Activated T-helper 1 cell treated with anti-CD3 and anti-CD28 coated beads, Interleukin-12 subunit alpha, Interleukin-12 subunit beta, Interleukin-2, Interleukin-4 antibody, amounts not matched to agents 30 ng/mL and 10 ng/mL and 1 ng/mL, durations not matched to agents 14 hours and 24 hours and 36 hours (primary cell): ENCODE results near the gene UBR3. TPM values are rescaled to one million over a fixed set of nuclear protein-coding genes. Genes with fewer than 3 reads are reported as not detected.
"Not testable (repeated sequence)": the region's sequence is repeated elsewhere in the genome, so short reads cannot be mapped to it uniquely, and the experiment has no call there.

Experiments
- DNase-seq: peaks from one replicate; pipeline ENCODE4 v3.0.0; 2021; ENCODE audit warnings: low spot score
- H3K27ac Mint-ChIP-seq: one replicate; pipeline ENCODE4 v1.8.0; 2021; ENCODE audit warnings: mild to moderate bottlenecking, mixed read lengths
- H3K27me3 Mint-ChIP-seq: one replicate; pipeline ENCODE4 v1.8.0; 2022; ENCODE audit warnings: mild to moderate bottlenecking, moderate library complexity, mixed read lengths; ENCODE audit not compliant: insufficient read depth
- H3K36me3 Mint-ChIP-seq: one replicate; pipeline ENCODE4 v1.8.0; 2021; ENCODE audit warnings: low read depth, mixed read lengths
- H3K4me1 Mint-ChIP-seq: one replicate; pipeline ENCODE4 v1.8.0; 2021; ENCODE audit warnings: low read depth, mixed read lengths
- H3K4me3 Mint-ChIP-seq: one replicate; pipeline ENCODE4 v1.8.0; 2021; ENCODE audit warnings: mild to moderate bottlenecking, moderate library complexity, mixed read lengths
- H3K9me3 Mint-ChIP-seq: one replicate; pipeline ENCODE4 v1.8.0; 2021; ENCODE audit warnings: mixed read lengths
- intact Hi-C: fragments of 100-400 bp; cut with micrococcal nuclease; formaldehyde crosslinking; loops from one replicate; pipeline ENCODE4 v1.15.1; 2024
- total RNA-seq: library from RNA; stranded (reverse); gene quantifications from 2 replicates; pipeline ENCODE4 v1.2.3, GENCODE V29; 2022

UBR3 gene
- total RNA-seq, 1 donor from 2014 or later = 29.6 TPM

DNA sequence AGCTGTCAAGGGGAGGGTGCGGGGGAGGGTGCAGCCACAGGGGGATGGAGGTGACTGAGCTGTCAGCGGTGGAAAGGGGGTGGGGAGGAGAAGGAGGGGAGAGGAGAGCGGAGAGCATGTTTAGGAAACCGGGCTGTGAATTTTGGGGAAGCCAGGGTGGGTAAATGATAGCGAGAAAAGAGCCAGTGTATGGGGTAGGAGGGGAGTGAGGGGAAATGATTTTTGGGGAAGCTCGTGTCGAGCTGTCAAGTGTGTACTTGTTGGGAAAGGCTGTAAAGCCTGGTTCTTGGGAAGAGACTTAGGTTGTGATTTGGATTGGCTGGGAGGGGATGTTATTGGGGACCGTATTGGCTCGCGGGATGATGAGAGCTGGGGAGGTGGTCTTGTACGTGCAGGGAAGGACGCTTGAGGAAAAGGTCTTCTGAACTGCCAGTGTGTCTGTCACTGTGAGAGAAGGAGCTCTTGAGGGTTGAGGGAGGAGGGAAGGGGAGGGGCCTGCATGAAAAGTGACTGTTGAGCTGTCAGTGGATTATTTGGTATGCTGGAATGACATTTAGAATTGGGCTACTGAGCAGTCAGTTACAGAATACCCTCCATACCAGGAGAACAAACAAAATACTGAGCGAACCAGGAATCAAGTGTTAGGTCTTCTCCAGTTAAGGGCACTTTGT is 1.0 kb downstream of the UBR3 start:
- H3K4me1 Mint-ChIP-seq = peaks cover 30% of the 10 kb centered on the region
- H3K27ac Mint-ChIP-seq = peak overlapping the region; percentile 93
- DNase-seq = peak; percentile 26
- peaks cover 3% of the 10 kb centered on the region for H3K36me3 Mint-ChIP-seq
- intact Hi-C loops = loop anchor here (1.0 to 10.0 kb wide), 4 partner anchors 96 to 1101 kb away; partner anchors contain the start of genes FASTKD1, GORASP2, KLHL23 and SPC25
- H3K4me3 Mint-ChIP-seq = peak overlapping the region; percentile 93
- no peaks in the 10 kb centered on the region for H3K9me3 Mint-ChIP-seq
- H3K27me3 Mint-ChIP-seq = no peaks in the 10 kb centered on the region

DNA sequence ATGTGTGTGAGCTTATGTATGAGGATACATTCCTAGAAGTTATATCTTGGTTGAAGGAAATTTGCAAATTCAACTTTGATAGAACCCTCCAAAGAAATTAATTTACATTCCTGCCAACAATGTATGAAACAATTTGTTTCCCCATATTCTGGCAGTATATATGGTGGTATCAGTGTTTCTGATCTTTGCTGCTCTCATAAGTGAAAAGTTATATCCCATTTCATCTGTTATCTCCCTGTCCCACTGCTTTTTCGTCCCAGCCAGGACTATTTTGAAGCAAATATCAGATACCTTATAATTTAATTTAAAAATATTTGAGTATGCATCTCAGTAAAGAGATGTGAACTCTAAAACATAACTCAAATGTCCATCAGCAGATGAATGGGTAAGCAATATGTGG is 7.1 kb downstream of the UBR3 start:
- H3K27ac Mint-ChIP-seq = no peak overlapping the region
- no peaks in the 10 kb centered on the region for H3K9me3 Mint-ChIP-seq
- H3K27me3 Mint-ChIP-seq = no peaks in the 10 kb centered on the region
- intact Hi-C loops = no loop called here
- H3K4me3 Mint-ChIP-seq = no peak overlapping the region
- DNase-seq = no peak
- H3K36me3 Mint-ChIP-seq = peaks cover 1% of the 10 kb centered on the region
- peaks cover 6% of the 10 kb centered on the region for H3K4me1 Mint-ChIP-seq

DNA sequence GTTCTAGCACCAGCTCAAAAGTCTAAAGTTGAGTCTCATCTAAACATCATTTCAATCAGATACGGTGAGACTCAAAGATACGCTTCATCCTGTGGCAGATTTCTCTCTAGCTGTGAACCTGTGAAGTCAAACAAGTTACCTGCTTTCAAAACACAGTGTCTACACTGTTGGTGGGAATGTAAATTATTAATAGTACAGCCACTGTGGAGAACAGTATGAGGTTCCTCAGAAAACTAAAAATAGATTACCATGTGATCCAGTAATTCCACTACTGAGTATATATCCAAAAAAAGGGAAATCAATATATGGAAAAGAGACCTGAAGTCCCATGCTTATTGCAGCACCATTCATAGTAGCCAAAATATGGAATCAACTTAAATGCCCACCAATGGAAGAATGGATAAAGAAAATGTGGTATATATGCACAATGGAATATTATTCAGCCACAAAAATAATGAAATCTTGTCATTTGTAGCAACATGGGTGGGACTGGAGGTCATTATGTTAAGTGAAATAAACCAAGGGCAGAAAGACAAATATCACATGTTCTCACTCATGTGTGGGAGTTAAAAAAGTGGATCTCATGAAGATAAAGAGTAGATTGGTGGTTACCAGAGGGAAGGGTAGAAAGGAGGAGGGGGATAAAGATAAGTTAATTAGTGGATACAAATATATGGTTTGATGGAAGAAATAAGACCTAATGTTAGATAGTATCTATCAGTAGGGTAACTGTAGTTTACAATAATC is 11.7 kb downstream of the UBR3 start:
- H3K4me1 Mint-ChIP-seq = peaks cover 8% of the 10 kb centered on the region
- H3K36me3 Mint-ChIP-seq = peaks cover 3% of the 10 kb centered on the region
- H3K27ac Mint-ChIP-seq = no peak overlapping the region
- H3K9me3 Mint-ChIP-seq = no peaks in the 10 kb centered on the region
- DNase-seq = no peak
- H3K4me3 Mint-ChIP-seq = no peak overlapping the region
- H3K27me3 Mint-ChIP-seq = no peaks in the 10 kb centered on the region
- intact Hi-C loops = no loop called here

DNA sequence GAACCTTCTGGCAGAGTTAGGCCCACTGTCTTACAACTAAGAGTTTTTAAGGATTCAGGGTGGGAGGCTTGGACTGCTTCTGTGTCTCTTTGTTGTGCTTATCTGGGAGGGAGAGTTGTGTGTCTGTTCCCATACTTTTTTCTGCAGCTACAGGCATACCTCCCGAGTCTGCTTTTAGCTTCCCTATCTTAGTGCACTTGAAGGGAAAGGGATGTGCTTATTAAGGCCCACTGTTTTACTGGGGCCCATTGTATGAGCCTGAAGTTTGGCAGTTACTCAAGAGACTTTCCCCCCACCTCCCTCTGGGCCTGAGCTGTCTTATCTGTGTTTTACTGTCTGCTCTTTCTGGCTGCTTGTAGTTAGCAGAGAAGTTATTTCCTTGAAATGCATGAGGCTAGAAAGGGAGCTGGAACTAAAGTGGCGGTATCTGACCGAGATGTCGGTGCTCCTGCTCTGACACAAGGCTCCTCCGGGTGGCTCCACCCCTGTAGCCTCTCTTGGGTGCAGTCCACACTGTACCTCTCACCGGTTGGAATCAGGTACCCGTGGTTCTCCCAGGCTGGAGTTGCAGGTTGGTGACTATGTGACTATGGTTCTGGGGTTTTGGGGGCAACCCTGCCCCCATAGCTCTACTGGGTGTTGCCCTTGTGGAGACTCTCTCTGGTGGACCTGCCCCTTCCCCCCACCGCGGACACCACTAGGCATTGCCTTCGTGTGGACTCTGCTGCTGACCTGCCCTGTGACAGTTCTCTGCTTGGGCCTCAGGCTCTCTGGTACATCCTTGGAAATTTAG is 12.9 kb downstream of the UBR3 start:
- Mint-ChIP-seq H3K36me3 (peaks cover 3% of the 10 kb centered on the region), H3K9me3 (no peaks in the 10 kb centered on the region), H3K27ac (no peak overlapping the region), H3K4me3 (no peak overlapping the region), H3K4me1 (peaks cover 8% of the 10 kb centered on the region), H3K27me3 (no peaks in the 10 kb centered on the region)
- DNase-seq = no peak
- intact Hi-C loops = no loop called here

DNA sequence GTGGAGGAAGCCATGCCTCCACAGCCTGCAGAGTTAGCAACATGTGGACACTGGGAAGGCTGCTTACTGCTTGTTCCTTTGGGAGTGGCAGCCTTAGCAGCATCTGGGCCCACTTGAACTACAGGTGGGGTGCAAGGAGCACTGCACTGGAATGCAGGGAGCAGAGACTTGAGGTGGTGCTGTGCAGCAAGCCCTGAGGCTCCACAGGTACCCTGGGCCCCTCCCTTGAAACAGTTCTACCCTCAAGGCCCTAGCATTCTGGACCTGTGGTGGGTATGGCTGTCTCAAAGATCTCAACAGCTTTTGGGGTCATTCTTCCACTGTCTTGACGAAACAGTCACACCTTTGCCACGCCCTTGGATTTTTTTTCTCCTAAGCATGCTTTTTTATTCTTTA is 13.5 kb downstream of the UBR3 start:
- H3K36me3 Mint-ChIP-seq = peaks cover 3% of the 10 kb centered on the region
- peaks cover 8% of the 10 kb centered on the region for H3K4me1 Mint-ChIP-seq
- no peaks in the 10 kb centered on the region for H3K9me3 Mint-ChIP-seq
- no peaks in the 10 kb centered on the region for H3K27me3 Mint-ChIP-seq
- no peak overlapping the region for H3K4me3 Mint-ChIP-seq
- no peak for DNase-seq
- no peak overlapping the region for H3K27ac Mint-ChIP-seq
- intact Hi-C loops = no loop called here

DNA sequence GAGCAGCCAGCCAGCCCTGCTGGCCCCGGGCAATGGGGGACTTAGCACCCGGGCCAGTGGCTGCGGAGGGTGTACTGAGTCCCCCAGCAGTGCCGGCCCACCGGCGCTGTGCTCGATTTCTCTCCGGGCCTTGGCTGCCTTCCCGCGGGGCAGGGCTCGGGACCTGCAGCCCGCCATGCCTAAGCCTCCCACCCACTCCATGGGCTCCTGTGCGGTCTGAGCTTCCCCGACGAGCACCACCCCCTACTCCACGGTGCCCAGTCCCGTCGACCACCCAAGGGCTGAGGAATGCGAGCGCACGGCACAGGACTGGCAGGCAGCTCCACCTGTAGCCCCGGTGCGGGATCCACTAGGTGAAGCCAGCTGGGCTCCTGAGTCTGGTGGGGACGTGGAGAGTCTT is 14.4 kb downstream of the UBR3 start:
- H3K4me1 Mint-ChIP-seq, H3K36me3 Mint-ChIP-seq, DNase-seq, H3K27ac Mint-ChIP-seq, H3K27me3 Mint-ChIP-seq, intact Hi-C loops, H3K9me3 Mint-ChIP-seq, H3K4me3 Mint-ChIP-seq: not testable (repeated sequence)

DNA sequence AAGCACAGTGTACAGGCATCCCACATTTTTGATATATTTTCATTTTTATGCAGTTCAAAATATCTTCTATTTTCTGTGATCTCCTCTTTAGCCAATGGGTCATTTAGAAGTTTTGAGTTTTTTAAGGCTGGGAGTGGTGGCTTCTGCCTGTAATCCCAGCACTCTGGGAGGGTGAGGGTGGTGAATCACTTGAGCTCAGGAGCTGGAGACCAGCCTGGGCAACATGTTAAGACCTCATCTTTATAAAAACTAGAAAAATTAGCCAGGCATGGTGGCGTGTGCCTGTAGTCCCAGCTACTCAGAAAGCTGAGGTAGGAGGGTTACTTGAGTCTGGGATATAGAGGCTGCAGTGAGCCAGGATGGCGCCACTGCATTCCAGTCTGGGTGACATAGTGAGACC is 17.8 kb downstream of the UBR3 start:
- H3K27me3 Mint-ChIP-seq = no peaks in the 10 kb centered on the region
- H3K4me1 Mint-ChIP-seq = peaks cover 8% of the 10 kb centered on the region
- intact Hi-C loops = no loop called here
- no peak overlapping the region for H3K4me3 Mint-ChIP-seq
- peaks cover 6% of the 10 kb centered on the region for H3K36me3 Mint-ChIP-seq
- no peak overlapping the region for H3K27ac Mint-ChIP-seq
- no peak for DNase-seq
- peaks cover 4% of the 10 kb centered on the region for H3K9me3 Mint-ChIP-seq

DNA sequence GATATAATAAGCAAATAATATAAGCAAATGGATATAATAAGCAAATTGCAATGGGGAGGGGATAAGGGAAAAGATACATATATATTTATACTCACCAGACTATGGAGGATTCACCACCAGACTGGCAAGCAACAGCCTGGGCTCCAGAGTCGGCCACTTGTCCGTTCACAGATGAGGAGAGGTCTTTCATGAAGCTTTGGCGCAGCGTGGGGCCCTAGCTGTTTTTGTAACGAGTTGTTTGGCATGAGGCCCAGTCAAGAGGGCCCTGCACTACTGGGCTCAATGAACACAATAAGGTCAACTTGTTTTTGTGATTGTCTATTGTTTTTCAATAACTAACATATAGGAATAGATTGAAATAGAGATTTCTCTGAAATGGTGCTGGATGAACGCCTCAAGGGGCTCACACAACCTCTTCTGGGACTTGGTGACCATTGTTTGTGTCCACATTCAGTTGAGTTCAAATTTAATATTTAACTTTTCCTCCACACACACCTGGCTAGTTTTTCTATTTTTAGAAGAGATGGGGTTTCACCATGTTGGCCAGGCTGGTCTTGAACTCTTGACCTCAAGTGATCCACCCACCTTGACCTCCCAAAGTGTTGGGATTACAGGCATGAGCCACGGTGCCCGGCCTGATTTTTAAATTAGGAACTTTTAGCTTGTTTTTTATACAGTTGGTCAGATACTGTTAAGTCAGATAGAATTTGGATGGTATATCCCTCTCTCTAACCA is 21.9 kb downstream of the UBR3 start:
- intact Hi-C loops, H3K4me1 Mint-ChIP-seq, H3K9me3 Mint-ChIP-seq, H3K27me3 Mint-ChIP-seq, DNase-seq, H3K36me3 Mint-ChIP-seq, H3K27ac Mint-ChIP-seq, H3K4me3 Mint-ChIP-seq: not testable (repeated sequence)

DNA sequence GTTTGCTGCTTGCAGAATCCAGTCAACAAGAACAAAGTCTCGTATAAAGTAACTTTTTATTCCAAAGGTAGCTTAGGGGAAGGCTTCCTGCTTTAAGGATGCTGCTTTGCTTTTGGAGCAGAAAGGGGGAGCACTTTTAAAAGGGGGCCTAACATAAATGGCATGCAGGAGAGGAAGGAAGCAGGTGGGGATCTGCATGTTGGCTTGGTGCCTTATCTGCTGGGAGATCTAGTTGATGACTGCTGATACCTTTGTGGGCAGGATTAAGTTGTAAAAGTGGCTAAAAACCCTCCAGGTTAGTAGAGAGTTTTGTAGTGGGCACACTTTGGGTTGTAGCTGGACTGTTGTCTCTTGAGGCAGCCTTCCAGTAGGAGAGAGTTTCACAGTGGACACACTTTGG is 22.5 kb downstream of the UBR3 start:
- no peaks in the 10 kb centered on the region for H3K27me3 Mint-ChIP-seq
- H3K4me3 Mint-ChIP-seq = no peak overlapping the region
- H3K9me3 Mint-ChIP-seq = peaks cover 8% of the 10 kb centered on the region
- no peak for DNase-seq
- peaks cover 7% of the 10 kb centered on the region for H3K36me3 Mint-ChIP-seq
- no peak overlapping the region for H3K27ac Mint-ChIP-seq
- intact Hi-C loops = no loop called here
- peaks cover 8% of the 10 kb centered on the region for H3K4me1 Mint-ChIP-seq

DNA sequence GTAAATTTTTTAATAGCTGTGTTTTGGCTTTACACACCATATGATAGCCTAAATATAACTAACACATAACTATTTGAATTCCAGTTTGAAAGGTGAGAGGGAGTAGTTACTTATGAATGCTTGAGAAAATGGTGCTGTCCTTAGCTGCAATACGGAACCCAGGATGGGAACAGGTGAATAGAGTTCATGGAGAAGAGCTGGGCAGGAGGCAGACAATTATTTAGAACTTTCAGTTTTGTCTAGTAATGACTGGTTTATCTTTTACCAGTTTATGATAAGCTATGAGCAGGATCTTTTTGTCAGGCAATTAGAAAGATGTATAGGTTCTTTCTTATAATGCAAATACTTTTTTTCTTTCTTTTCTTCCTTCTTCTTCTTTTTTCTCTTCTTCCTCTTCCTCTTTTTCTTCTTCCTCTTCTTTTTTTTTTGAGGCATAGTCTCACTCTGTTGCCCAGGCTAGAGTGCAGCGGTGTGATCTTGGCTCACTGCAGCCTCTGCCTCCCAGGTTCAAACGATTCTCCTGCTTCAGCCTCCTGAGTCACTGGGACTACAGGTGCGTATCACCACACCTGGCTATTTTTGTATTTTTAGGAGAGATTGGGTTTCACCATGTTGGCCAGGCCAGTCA is 25.9 kb downstream of the UBR3 start:
- Mint-ChIP-seq H3K27ac (no peak overlapping the region), H3K4me1 (peaks cover 8% of the 10 kb centered on the region), H3K9me3 (peaks cover 8% of the 10 kb centered on the region), H3K4me3 (no peak overlapping the region), H3K27me3 (no peaks in the 10 kb centered on the region), H3K36me3 (peaks cover 7% of the 10 kb centered on the region)
- intact Hi-C loops = no loop called here
- DNase-seq = no peak

DNA sequence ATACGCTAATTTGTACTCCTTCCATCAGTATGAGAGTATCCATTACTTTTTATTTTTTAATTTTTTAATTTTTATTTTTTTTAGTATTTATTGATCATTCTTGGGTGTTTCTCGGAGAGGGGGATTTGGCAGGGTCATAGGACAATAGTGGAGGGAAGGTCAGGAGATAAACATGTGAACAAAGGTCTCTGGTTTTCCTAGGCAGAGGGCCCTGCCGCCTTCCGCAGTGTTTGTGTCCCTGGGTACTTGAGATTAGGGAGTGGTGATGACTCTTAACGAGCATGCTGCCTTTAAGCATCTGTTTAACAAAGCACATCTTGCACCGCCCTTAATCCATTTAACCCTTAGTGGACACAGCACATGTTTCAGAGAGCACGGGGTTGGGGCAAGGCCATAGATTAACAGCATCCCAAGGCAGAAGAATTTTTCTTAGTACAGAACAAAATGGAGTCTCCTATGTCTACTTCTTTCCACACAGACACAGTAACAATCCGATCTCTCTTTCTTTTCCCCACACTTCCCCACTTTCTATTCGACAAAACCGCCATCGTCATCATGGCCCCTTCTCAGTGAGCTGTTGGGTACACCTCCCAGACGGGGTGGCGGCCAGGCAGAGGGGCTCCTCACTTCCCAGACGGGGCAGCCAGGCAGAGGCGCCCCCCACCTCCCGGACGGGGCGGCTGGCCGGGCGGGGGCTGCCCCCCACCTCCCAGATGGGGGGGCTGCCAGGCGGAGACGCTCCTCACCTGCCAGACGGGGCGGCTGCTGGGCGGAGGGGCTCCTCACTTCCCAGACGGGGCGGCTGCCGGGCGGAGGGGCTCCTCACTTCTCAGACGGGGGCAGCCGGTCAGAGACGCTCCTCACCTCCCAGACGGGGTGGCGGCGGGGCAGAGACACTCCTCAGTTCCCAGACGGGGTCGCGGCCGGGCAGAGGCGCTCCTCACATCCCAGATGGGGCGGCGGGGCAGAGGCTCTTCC is 28.3 kb downstream of the UBR3 start:
- DNase-seq, H3K9me3 Mint-ChIP-seq, H3K27me3 Mint-ChIP-seq, intact Hi-C loops, H3K4me3 Mint-ChIP-seq, H3K36me3 Mint-ChIP-seq, H3K4me1 Mint-ChIP-seq, H3K27ac Mint-ChIP-seq: not testable (repeated sequence)
